H1 (cell line): ENCODE results near the gene ALPI.

Source experiments
- CREB1 ChIP-seq: IDR thresholded peaks from 2 replicates; pipeline ENCODE4 v1.6.1; 2012; ENCODE audit warnings: inconsistent platforms
- CTCF ChIP-seq, 3 experiments: IDR thresholded peaks; 1 replicate in 2 of 3; 2 replicates in 1 of 3; pipeline versions ENCODE4 v1.5.1 to v1.6.1; 2011; ENCODE audit warnings: low read length in 3 of 3, mild to moderate bottlenecking in 3 of 3, inconsistent platforms in 2 of 3, low read depth in 1 of 3, moderate library complexity in 1 of 3; ENCODE audit not compliant: insufficient read depth in 1 of 3; ENCODE audit errors: control extremely low read depth in 1 of 3
- EZH2 ChIP-seq: fragments of 200-600 bp; sonication (generic); IDR thresholded peaks from 2 replicates; pipeline ENCODE4 v1.7.1; 2012; ENCODE audit warnings: low read depth, mild to moderate bottlenecking, moderate library complexity, low read length, inconsistent platforms; ENCODE audit not compliant: severe bottlenecking
- JUND ChIP-seq: IDR thresholded peaks from 2 replicates; pipeline ENCODE4 v1.6.1; 2011; ENCODE audit warnings: mild to moderate bottlenecking, improper control_type of control experiment, low read length
- KDM5A ChIP-seq: fragments of 200-600 bp; IDR thresholded peaks from 2 replicates; pipeline ENCODE4 v1.7.1; 2012; ENCODE audit warnings: mild to moderate bottlenecking, low read length, inconsistent platforms, mixed read lengths
- MAX ChIP-seq: IDR thresholded peaks from 2 replicates; pipeline ENCODE4 v1.6.1; 2012; ENCODE audit warnings: inconsistent platforms
- PHF8 ChIP-seq: fragments of 200-600 bp; sonication (generic); conservative IDR thresholded peaks from 2 replicates; pipeline ENCODE4 v1.7.1; 2012; ENCODE audit warnings: low read depth, mild to moderate bottlenecking, inconsistent platforms, low read length, moderate library complexity
- POLR2A ChIP-seq, 2 experiments: IDR thresholded peaks; 1 replicate in 1 of 2; 2 replicates in 1 of 2; pipeline ENCODE4 v1.6.1; 2011; ENCODE audit warnings: low read depth in 2 of 2, low read length in 2 of 2, mild to moderate bottlenecking in 2 of 2; ENCODE audit errors: control extremely low read depth in 1 of 2
- SAP30 ChIP-seq: fragments of 300-600 bp; sonication (generic); IDR thresholded peaks from 2 replicates; pipeline ENCODE4 v1.7.1; 2012; ENCODE audit warnings: low read length, moderate library complexity, mild to moderate bottlenecking, inconsistent platforms; ENCODE audit not compliant: insufficient read depth, insufficient replicate concordance
- SIN3A ChIP-seq, 2 experiments: IDR thresholded peaks in 1 of 2; conservative IDR thresholded peaks in 1 of 2; 2 replicates each; pipeline ENCODE4 v1.6.1; 2011 to 2012; ENCODE audit warnings: low read length in 2 of 2, improper control_type of control experiment in 1 of 2, low read depth in 1 of 2, mild to moderate bottlenecking in 1 of 2
- TAF1 ChIP-seq: IDR thresholded peaks from 2 replicates; pipeline ENCODE4 v1.6.1; 2011; ENCODE audit warnings: mild to moderate bottlenecking, low read depth, low read length
- ZNF274 ChIP-seq: IDR thresholded peaks from 2 replicates; pipeline ENCODE4 v1.7.0; 2012; ENCODE audit warnings: low read length, borderline replicate concordance; ENCODE audit errors: extremely low read depth

- TF ChIP-seq CTCF (IDR thresholded peaks at IDR 0.05; ENCODE audit: control extremely low read depth in 1 of 3, insufficient read depth in 1 of 3, low read depth in 1 of 3, low read length in 3 of 3): no peak
- TF ChIP-seq JUND: no peak
- TF ChIP-seq POLR2A (IDR thresholded peaks at IDR 0.05; ENCODE audit: control extremely low read depth in 1 of 2, low read depth in 2 of 2, low read length in 2 of 2): no peak
- no peak for TF ChIP-seq ZNF274
- peak; percentile 67 for TF ChIP-seq MAX
- peak in 1 of 2 experiments; percentile 28; a peak in 1 of 4 replicates for TF ChIP-seq SIN3A (conservative IDR thresholded peaks at IDR 0.05 in 1 of 2, IDR thresholded peaks at IDR 0.05 in 1 of 2; ENCODE audit: low read depth in 1 of 2, low read length in 2 of 2)
- TF ChIP-seq CREB1: no peak
- TF ChIP-seq EZH2: no peak
- TF ChIP-seq TAF1: no peak
- TF ChIP-seq PHF8: no peak
- TF ChIP-seq KDM5A: no peak
- no peak for TF ChIP-seq SAP30
Measured at GRCh38 chr2:232502511-232502910, 46.6 kb downstream of the ALPI start.
